Transverse colon (tissue), 4 donors: ENCODE measurements around the gene FGF7. TPM values are rescaled to one million over a fixed set of nuclear protein-coding genes. Genes with fewer than 3 reads are reported as not detected.

Source experiments
- DNase-seq: peaks from one replicate; pipeline ENCODE4 v3.0.0-alpha.2; 2019
- H3K27ac ChIP-seq, 4 donors: fragments of 200-600 bp; sonication (generic); 2 replicates each; pipeline ENCODE4 v1.5.1; 2016 to 2018; ENCODE audit warnings: inconsistent platforms in 4 of 4
- H3K27me3 ChIP-seq: fragments of 200-600 bp; sonication (generic); 2 replicates; pipeline ENCODE4 v1.5.1; 2017; ENCODE audit warnings: inconsistent platforms
- H3K36me3 ChIP-seq, 4 donors: fragments of 200-600 bp; sonication (generic); 2 replicates each; pipeline ENCODE4 v1.5.1; 2017 to 2019; ENCODE audit warnings: inconsistent platforms in 4 of 4
- H3K4me1 ChIP-seq, 4 donors: fragments of 200-600 bp; sonication (generic); 2 replicates each; pipeline ENCODE4 v1.5.1; 2017 to 2020; ENCODE audit warnings: inconsistent platforms in 4 of 4
- H3K4me3 ChIP-seq, 4 donors: fragments of 200-600 bp; sonication (generic); 1 replicate in 1 of 4; 2 replicates in 3 of 4; pipeline versions ENCODE4 v1.5.1 to v1.6.1; 2017 to 2019; ENCODE audit warnings: inconsistent platforms in 4 of 4
- H3K9me3 ChIP-seq, 2 donors: fragments of 200-600 bp; sonication (generic); 2 replicates each; pipeline ENCODE4 v1.5.1; 2017 to 2019; ENCODE audit warnings: inconsistent platforms in 2 of 2
- EP300 ChIP-seq: sonication (generic); formaldehyde crosslinking; IDR thresholded peaks from one replicate; pipeline ENCODE4 v1.6.1; 2017; ENCODE audit warnings: antibody characterized with exemption, low read depth
- POLR2A ChIP-seq: fragments of 450-650 bp; IDR thresholded peaks from one replicate; pipeline ENCODE4 v1.6.1; 2016; ENCODE audit warnings: antibody characterized with exemption, mild to moderate bottlenecking, moderate library complexity
- POLR2AphosphoS5 ChIP-seq, 3 donors: sonication (generic); formaldehyde crosslinking; IDR thresholded peaks; one replicate each; pipeline ENCODE4 v1.6.1; 2016; ENCODE audit warnings: antibody characterized with exemption in 3 of 3
- WGBS, 2 donors: methylation state at CpG; one replicate each; pipeline ENCODE4 v1.1.5; 2018; ENCODE audit warnings: low coverage in 1 of 2; 5-methylcytosine and 5-hydroxymethylcytosine counted together
- in situ Hi-C, 4 donors: fragments of 200-750 bp; cut with MboI; loops; one replicate each; pipeline versions ENCODE4 v1.15.0 to v1.15.1; 2017; ENCODE audit warnings: low sequenced_read_pairs in 3 of 4, low pct_ligation_motif_present in 1 of 4, low pct_unique_long_range_greater_than_20kb in 1 of 4
- intact Hi-C: fragments of 100-400 bp; cut with DNase I; formaldehyde crosslinking; loops from one replicate; pipeline ENCODE4 v1.15.1; 2023; ENCODE audit warnings: low total_unique reads
- total RNA-seq, 4 donors: library from RNA; depleted of rRNA; stranded (reverse); fragments of >200 nt; gene quantifications; one replicate each; pipeline ENCODE4 v1.1.0, GENCODE V29; 2016
- TF ChIP-seq, protein P1 (sequence below), 5 experiments: fragments of 200-600 bp in 3 of 5; fragments of 450-650 bp in 2 of 5; sonication (generic) in 3 of 5; IDR thresholded peaks; 1 replicate in 2 of 5; 2 replicates in 3 of 5; pipeline ENCODE4 v1.5.1; 2016 to 2017; ENCODE audit warnings: antibody characterized with exemption in 5 of 5, inconsistent platforms in 3 of 5, mild to moderate bottlenecking in 2 of 5, moderate library complexity in 1 of 5

Gene FGF7
- total RNA-seq, 4 donors from 2014 or later, result 11.2 to 18.6 (median 17.9) TPM

DNA sequence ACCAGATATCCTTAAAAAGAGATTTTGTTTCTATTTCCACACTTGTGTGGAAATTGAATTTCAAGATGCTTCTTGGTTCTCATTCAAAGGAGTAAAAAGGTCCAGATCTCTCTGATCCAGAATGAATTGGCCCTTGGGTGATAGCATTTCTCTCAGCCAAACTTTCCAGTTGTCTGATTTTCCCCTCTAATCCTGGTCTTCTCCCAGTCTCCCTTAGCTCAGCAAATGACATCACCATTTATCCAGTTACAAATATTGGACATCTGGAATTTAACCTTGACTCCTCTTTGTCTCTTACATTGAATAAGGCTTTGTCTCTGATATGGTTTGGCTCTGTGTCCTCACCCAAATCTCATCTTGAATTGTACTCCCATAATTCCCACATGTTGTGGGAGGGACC lies 10.2 kb upstream of the FGF7 start:
- TF ChIP-seq EP300 (no peak), POLR2AphosphoS5 (IDR thresholded peaks at IDR 0.05) (no peak), POLR2A (no peak)
- TF ChIP-seq, protein P1, sequence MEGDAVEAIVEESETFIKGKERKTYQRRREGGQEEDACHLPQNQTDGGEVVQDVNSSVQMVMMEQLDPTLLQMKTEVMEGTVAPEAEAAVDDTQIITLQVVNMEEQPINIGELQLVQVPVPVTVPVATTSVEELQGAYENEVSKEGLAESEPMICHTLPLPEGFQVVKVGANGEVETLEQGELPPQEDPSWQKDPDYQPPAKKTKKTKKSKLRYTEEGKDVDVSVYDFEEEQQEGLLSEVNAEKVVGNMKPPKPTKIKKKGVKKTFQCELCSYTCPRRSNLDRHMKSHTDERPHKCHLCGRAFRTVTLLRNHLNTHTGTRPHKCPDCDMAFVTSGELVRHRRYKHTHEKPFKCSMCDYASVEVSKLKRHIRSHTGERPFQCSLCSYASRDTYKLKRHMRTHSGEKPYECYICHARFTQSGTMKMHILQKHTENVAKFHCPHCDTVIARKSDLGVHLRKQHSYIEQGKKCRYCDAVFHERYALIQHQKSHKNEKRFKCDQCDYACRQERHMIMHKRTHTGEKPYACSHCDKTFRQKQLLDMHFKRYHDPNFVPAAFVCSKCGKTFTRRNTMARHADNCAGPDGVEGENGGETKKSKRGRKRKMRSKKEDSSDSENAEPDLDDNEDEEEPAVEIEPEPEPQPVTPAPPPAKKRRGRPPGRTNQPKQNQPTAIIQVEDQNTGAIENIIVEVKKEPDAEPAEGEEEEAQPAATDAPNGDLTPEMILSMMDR (IDR thresholded peaks at IDR 0.05), result no peak
- intact Hi-C loops, result loop anchor here (10.0 kb wide), 1 partner anchor 548 kb away; no protein-coding TSS in a partner anchor
- Histone ChIP-seq H3K36me3 (no peaks in the 10 kb centered on the region), H3K27ac (no peak overlapping the region), H3K27me3 (no peaks in the 10 kb centered on the region), H3K9me3 (no peaks in the 10 kb centered on the region), H3K4me3 (no peak overlapping the region), H3K4me1 (peaks cover 0 to 2% (median 0%) of the 10 kb centered on the region in 4 donors)
- DNase-seq, result no peak
- in situ Hi-C loops, result loop anchor here (25.0 kb wide), 3 partner anchors 175 to 725 kb away; no protein-coding TSS in a partner anchor

DNA sequence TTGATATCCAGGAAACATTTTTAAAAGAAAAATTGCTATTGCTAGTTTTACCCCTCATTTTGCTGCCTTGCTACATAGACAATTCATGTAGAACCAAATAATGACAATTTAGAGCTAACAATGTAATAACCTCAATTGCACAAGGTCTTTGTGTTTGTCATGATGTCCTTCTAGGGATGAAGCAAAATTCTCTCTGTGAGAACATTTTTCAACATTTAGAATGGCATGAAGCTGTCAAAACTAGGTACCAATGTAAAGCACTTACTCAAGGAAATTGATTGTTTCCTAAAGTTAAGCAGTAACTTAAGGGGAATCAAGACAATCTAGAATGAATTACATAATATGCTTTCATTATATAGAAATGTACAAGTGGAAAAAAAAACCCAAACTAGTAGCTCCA lies 7.9 kb upstream of the FGF7 start:
- H3K9me3 ChIP-seq, result no peaks in the 10 kb centered on the region
- no peak overlapping the region for H3K4me3 ChIP-seq
- intact Hi-C loops, result loop anchor here (10.0 kb wide), 1 partner anchor 550 kb away; no protein-coding TSS in a partner anchor
- no peak overlapping the region for H3K27ac ChIP-seq
- H3K36me3 ChIP-seq, result no peaks in the 10 kb centered on the region
- H3K27me3 ChIP-seq, result no peaks in the 10 kb centered on the region
- TF ChIP-seq POLR2AphosphoS5 (IDR thresholded peaks at IDR 0.05), result no peak
- no peak for TF ChIP-seq POLR2A
- TF ChIP-seq EP300, result no peak
- TF ChIP-seq, protein P1 (IDR thresholded peaks at IDR 0.05), result no peak
- in situ Hi-C loops, result loop anchor here (25.0 kb wide), 3 partner anchors 178 to 722 kb away; no protein-coding TSS in a partner anchor
- peaks cover 0 to 2% (median 0%) of the 10 kb centered on the region in 4 donors for H3K4me1 ChIP-seq
- no peak for DNase-seq

DNA sequence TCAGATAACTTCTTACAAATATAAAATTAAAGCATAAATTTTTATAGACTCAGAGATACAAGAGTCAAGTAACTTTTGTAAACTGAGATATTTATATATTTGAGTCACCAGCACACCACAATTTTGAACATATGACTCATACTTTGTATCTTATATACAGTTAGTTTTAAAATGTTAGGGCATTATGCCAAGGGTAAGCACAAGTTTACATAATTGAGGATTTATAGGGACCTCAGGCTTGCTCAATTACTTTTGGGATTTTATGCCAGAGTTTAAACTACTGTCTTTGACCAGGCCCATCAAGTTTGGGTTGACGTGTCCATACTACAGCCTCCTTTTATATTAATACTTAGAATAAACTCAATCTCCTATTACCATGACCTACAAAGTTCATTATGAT lies 7.4 kb upstream of the FGF7 start:
- 20 to 73% methylated on average over 1 of the region's 1 CpG for WGBS, 2 donors
- H3K27ac ChIP-seq, result no peak overlapping the region
- in situ Hi-C loops, result loop anchor here (25.0 kb wide), 3 partner anchors 178 to 722 kb away; no protein-coding TSS in a partner anchor

DNA sequence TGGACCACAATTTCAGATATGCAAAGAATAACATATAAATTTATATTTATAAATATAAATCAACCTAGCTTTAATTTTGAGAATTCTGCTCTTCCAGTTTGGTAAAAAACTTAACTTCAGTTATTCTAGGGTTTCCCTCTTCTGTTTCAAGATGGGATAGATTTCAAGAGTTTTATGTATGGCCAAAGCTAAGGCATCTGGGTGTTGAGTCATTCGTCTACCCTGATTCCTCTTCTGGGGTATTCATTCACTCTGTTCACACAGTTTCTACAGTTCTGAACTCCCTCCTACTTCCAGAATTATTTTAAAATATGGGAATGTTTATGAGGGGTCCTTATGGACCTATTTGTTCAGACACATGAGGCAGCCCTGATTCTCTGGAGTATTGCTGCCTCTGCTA lies 4.2 kb upstream of the FGF7 start:
- Histone ChIP-seq H3K9me3 (no peaks in the 10 kb centered on the region), H3K4me1 (peaks cover 0 to 2% (median 1%) of the 10 kb centered on the region in 4 donors), H3K36me3 (no peaks in the 10 kb centered on the region), H3K4me3 (no peak overlapping the region), H3K27me3 (no peaks in the 10 kb centered on the region), H3K27ac (no peak overlapping the region)
- WGBS, 2 donors, result 85 to 86% methylated on average over 1 of the region's 1 CpG
- TF ChIP-seq POLR2A, result no peak
- TF ChIP-seq, protein P1 (IDR thresholded peaks at IDR 0.05), result no peak
- no peak for TF ChIP-seq POLR2AphosphoS5 (IDR thresholded peaks at IDR 0.05)
- TF ChIP-seq EP300, result no peak
- DNase-seq, result no peak
- in situ Hi-C loops (loop anchor here (25.0 kb wide), 3 partner anchors 182 to 718 kb away; no protein-coding TSS in a partner anchor), intact Hi-C loops (loop anchor here (10.0 kb wide), 1 partner anchor 554 kb away; no protein-coding TSS in a partner anchor)

More for the DNA sequence above, 7.4 kb upstream of the FGF7 start:
- no peak for DNase-seq
- Histone ChIP-seq H3K4me1 (peaks cover 0 to 2% (median 0%) of the 10 kb centered on the region in 4 donors), H3K36me3 (no peaks in the 10 kb centered on the region), H3K27me3 (no peaks in the 10 kb centered on the region), H3K4me3 (no peak overlapping the region), H3K9me3 (no peaks in the 10 kb centered on the region)
- TF ChIP-seq POLR2A (no peak), POLR2AphosphoS5 (IDR thresholded peaks at IDR 0.05) (no peak), EP300 (no peak)
- TF ChIP-seq, protein P1 (IDR thresholded peaks at IDR 0.05), result no peak
- intact Hi-C loops, result loop anchor here (10.0 kb wide), 1 partner anchor 551 kb away; no protein-coding TSS in a partner anchor
